Activated CD4-positive, alpha-beta T cell treated with anti-CD3 and anti-CD28 coated beads, Interleukin-2, amount 10 ng/mL, durations not matched to agents 7 days and 5 days (primary cell): ENCODE data around the gene CPEB1. TPM values are rescaled to one million over a fixed set of nuclear protein-coding genes. Genes with fewer than 3 reads are reported as not detected.

ENCODE experiments used
- CTCF ChIA-PET: fragments of 350-600 bp; sonication (Branson Sonifier 250); formaldehyde crosslinking; loops from one replicate; lab custom pipeline; 2021; ENCODE audit warnings: antibody characterized with exemption; lab: Charles Lee
- POLR2A ChIA-PET: fragments of 350-600 bp; sonication (Branson Sonifier 250); formaldehyde crosslinking; loops from one replicate; lab custom pipeline; 2021; ENCODE audit warnings: antibody characterized with exemption; lab: Charles Lee
- DNase-seq: peaks from one replicate; pipeline ENCODE4 v3.0.0-alpha.2; 2020
- H3K27ac Mint-ChIP-seq: one replicate; pipeline ENCODE4 v1.8.0; 2021; ENCODE audit warnings: mild to moderate bottlenecking, moderate library complexity, mixed read lengths
- H3K27me3 Mint-ChIP-seq: one replicate; pipeline ENCODE4 v1.8.0; 2021; ENCODE audit warnings: mixed read lengths
- H3K36me3 Mint-ChIP-seq: one replicate; pipeline ENCODE4 v1.8.0; 2021; ENCODE audit warnings: low read depth, mixed read lengths
- H3K4me1 Mint-ChIP-seq: one replicate; pipeline ENCODE4 v1.8.0; 2021; ENCODE audit warnings: mixed read lengths
- H3K4me3 Mint-ChIP-seq: one replicate; pipeline ENCODE4 v1.8.0; 2021; ENCODE audit warnings: mild to moderate bottlenecking, moderate library complexity, mixed read lengths
- H3K9me3 Mint-ChIP-seq: one replicate; pipeline ENCODE4 v1.8.0; 2021; ENCODE audit warnings: mixed read lengths
- total RNA-seq, 2 experiments: library from RNA; stranded (reverse); gene quantifications; one replicate each; pipeline ENCODE4 v1.2.3, GENCODE V29; 2021

CPEB1 gene
- total RNA-seq, 2 experiments from 2014 or later, result not detected

DNA sequence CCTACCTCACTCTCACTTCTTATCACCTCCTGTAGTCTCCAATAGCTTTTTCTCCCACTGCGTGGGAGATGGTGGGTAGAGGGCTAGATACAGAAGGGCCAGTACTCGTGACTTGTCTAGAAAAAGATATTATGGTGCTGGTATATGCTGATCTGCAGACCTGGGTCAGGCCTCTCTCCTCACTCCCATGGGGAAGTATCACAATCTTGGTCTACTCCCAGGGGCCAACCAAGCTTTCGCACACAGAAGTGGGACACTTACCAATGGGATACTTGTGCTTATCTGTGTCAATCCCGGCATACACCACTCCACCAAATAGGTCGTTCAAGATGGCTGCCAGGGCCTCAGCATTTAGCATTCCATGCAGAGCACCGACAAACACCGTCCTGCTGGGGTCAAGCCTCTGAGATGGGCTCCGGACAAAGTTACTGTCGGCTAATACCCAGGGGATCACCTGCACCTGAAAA, 97.9 kb downstream of the CPEB1 start:
- Mint-ChIP-seq H3K9me3 (no peaks in the 10 kb centered on the region), H3K36me3 (no peaks in the 10 kb centered on the region), H3K4me3 (no peak overlapping the region), H3K27ac (no peak overlapping the region), H3K27me3 (peaks cover 22% of the 10 kb centered on the region), H3K4me1 (no peaks in the 10 kb centered on the region)
- ChIA-PET POLR2A (no interaction called here), CTCF (interaction anchor here (0.6 to 1.8 kb wide), 3 partner anchors 10 to 172 kb away, joined by 3 to 6 read pairs (median 3); partner anchors contain the start of gene RPS17)
- no peak for DNase-seq

- no peaks in the 10 kb centered on the region for H3K36me3 Mint-ChIP-seq
- H3K9me3 Mint-ChIP-seq, result no peaks in the 10 kb centered on the region
- POLR2A ChIA-PET, result no interaction called here
- H3K4me1 Mint-ChIP-seq, result no peaks in the 10 kb centered on the region
- CTCF ChIA-PET, result interaction anchor here (1.4 to 1.8 kb wide), 2 partner anchors 9 to 16 kb away, joined by 3 to 6 read pairs; partner anchors contain the start of gene RPS17
- no peak overlapping the region for H3K27ac Mint-ChIP-seq
- peaks cover 21% of the 10 kb centered on the region for H3K27me3 Mint-ChIP-seq
- DNase-seq, result no peak
- no peak overlapping the region for H3K4me3 Mint-ChIP-seq
Measured at GRCh38 chr15:82548700-82549099, 98.5 kb downstream of the CPEB1 start.

- CTCF ChIA-PET, result no interaction called here
- POLR2A ChIA-PET, result no interaction called here
Measured at GRCh38 chr15:82545478-82545877, 101.7 kb downstream of the CPEB1 start.

GRCh38 chr15:82545002-82545401, 102.2 kb downstream of the CPEB1 start:
- Mint-ChIP-seq H3K4me3 (no peak overlapping the region), H3K9me3 (no peaks in the 10 kb centered on the region), H3K36me3 (peaks cover 8% of the 10 kb centered on the region), H3K4me1 (peaks cover 18% of the 10 kb centered on the region), H3K27ac (no peak overlapping the region), H3K27me3 (peaks cover 6% of the 10 kb centered on the region)
- ChIA-PET POLR2A (no interaction called here), CTCF (interaction anchor here (1.4 kb wide), 1 partner anchor 14 kb away, joined by 4 read pairs; no protein-coding TSS in a partner anchor)
- DNase-seq, result no peak

More at GRCh38 chr15:82545478-82545877, 101.7 kb downstream of the CPEB1 start:
- Mint-ChIP-seq H3K27me3 (peaks cover 7% of the 10 kb centered on the region), H3K9me3 (no peaks in the 10 kb centered on the region), H3K36me3 (peaks cover 8% of the 10 kb centered on the region), H3K27ac (no peak overlapping the region), H3K4me3 (no peak overlapping the region), H3K4me1 (peaks cover 18% of the 10 kb centered on the region)
- DNase-seq, result no peak

DNA sequence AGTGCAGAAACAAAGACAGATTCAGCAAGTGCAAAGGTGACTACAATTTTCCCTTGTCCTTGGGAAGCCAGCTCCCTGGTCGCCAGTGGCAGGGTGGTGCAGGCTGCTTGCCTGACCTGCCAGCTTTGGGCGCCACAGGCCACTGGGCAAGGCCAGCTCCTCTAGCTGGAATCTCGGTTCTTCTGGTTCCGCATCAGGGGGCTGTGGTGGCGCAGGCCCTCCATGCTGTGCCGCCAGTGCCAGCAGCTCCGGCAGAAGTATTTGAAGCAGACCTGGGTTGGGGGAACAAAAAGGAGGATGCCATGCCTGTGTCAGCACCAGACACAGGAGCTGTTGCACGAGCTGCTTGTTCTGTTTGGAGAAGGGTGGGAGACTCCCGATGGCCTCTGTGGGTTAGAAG, 102.7 kb downstream of the CPEB1 start:
- no peak for DNase-seq
- H3K27me3 Mint-ChIP-seq, result peaks cover 6% of the 10 kb centered on the region
- no peak overlapping the region for H3K4me3 Mint-ChIP-seq
- H3K9me3 Mint-ChIP-seq, result no peaks in the 10 kb centered on the region
- POLR2A ChIA-PET, result no interaction called here
- peaks cover 13% of the 10 kb centered on the region for H3K36me3 Mint-ChIP-seq
- CTCF ChIA-PET, result interaction anchor here (0.9 to 1.8 kb wide), 3 partner anchors 13 to 467 kb away, joined by 3 to 5 read pairs (median 4); partner anchors contain the start of gene C15orf40
- peaks cover 18% of the 10 kb centered on the region for H3K4me1 Mint-ChIP-seq
- H3K27ac Mint-ChIP-seq, result no peak overlapping the region

GRCh38 chr15:82543160-82543559, 104.0 kb downstream of the CPEB1 start:
- Mint-ChIP-seq H3K36me3 (peaks cover 25% of the 10 kb centered on the region), H3K27ac (no peak overlapping the region), H3K9me3 (no peaks in the 10 kb centered on the region), H3K4me1 (peaks cover 29% of the 10 kb centered on the region), H3K27me3 (peaks cover 6% of the 10 kb centered on the region), H3K4me3 (no peak overlapping the region)
- DNase-seq, result peak; percentile 29
- ChIA-PET CTCF (interaction anchor here (0.6 to 5.1 kb wide), 4 partner anchors 12 to 468 kb away, joined by 3 to 51 read pairs (median 4); partner anchors contain the start of gene C15orf40), POLR2A (no interaction called here)

DNA sequence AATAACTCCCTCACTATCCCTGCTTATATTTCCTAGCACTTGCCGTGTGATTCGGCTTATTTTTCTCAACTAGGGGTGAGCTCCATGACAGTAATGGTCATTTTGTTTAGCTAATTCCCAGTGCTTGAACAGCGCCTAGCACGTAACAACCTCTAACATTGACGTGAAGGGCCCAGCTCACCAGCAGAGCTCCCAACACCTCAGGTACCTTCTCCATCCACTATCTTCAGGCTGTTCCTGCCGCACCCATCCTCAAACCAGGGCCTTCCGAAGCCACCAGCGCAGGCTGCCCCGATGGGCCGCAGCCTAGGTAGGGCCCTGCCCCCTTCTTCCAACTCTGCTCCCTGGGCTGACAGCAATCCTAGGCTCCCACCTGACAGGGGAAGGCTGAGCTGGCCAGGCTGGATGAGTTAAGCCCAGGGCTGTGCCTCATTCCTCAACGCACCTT, 106.2 kb downstream of the CPEB1 start:
- H3K4me3 Mint-ChIP-seq, result peak overlapping the region; percentile 97
- peak overlapping the region; percentile 98 for H3K27ac Mint-ChIP-seq
- peaks cover 3% of the 10 kb centered on the region for H3K27me3 Mint-ChIP-seq
- H3K4me1 Mint-ChIP-seq, result peaks cover 47% of the 10 kb centered on the region
- H3K9me3 Mint-ChIP-seq, result no peaks in the 10 kb centered on the region
- ChIA-PET POLR2A (interaction anchor here (0.6 kb wide), 1 partner anchor 482 kb away, joined by 3 read pairs; no protein-coding TSS in a partner anchor), CTCF (interaction anchor here (1.0 to 5.1 kb wide), 4 partner anchors 10 to 624 kb away, joined by 3 to 51 read pairs (median 6); partner anchors contain the start of gene C15orf40)
- H3K36me3 Mint-ChIP-seq, result peaks cover 44% of the 10 kb centered on the region
- no peak for DNase-seq

DNA sequence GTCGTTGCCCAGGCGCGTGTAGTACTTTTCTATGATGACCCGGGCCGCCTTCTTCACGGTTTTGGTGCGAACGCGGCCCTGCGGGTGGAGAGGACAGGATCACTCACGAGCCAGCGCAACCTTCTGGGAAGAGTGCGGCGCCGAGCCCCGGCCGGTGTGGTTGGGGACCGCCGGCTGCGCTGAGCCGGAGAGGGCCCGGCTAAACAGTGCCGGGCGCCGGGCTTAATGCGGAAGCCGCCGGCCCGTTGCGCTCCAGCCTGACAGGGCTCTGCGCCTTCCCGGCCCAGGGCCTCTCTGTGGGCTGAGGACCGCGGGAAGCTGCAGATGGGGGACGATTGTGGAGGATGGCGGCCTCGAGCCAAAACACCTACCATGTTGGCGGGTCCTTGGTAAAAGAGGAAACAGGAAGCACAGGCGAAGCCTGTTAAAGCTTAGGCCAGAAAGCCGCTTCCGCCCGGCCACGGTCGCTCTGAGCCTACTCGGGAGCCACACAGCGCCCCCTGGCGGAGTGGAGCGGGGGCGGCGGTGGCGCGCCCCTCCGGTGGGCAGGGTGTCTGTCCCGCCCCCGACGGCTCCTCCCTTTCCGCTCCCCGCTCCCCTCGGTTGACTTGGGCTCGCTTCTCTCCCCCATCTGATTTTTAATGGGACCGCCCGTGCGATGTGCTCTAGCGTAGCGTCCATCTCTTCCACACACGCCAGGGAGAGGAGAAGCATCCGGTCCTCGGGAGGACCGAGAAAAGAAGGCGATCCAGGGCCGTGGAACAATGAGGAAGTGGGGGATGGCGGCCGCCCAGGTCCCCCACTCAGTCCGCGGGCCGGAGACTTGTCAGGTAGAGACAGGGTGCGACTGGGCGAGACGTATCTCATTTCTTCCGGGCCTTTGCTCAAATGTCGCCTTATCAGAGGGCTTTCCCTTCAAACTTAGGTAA, 106.8 kb downstream of the CPEB1 start, which contains the start of gene RPS17:
TSS of gene RPS17 (minus strand) at position 403 of the 929 bp plus-strand sequence. CDS start at position 374, 29 bp downstream.
- no peaks in the 10 kb centered on the region for H3K9me3 Mint-ChIP-seq
- DNase-seq, result peak; percentile 97
- ChIA-PET POLR2A (interaction anchor here (0.6 kb wide), 1 partner anchor 483 kb away, joined by 3 read pairs; no protein-coding TSS in a partner anchor), CTCF (interaction anchor here (0.6 to 5.1 kb wide), 9 partner anchors 9 to 624 kb away, joined by 3 to 51 read pairs (median 4); partner anchors contain the start of genes C15orf40 and RAMAC)
- H3K27ac Mint-ChIP-seq, result peak within 1 kb of the TSS; percentile 98
- peaks cover 50% of the 10 kb centered on the region for H3K36me3 Mint-ChIP-seq
- peaks cover 47% of the 10 kb centered on the region for H3K4me1 Mint-ChIP-seq
- H3K4me3 Mint-ChIP-seq, result peak within 1 kb of the TSS; percentile 97
- H3K27me3 Mint-ChIP-seq, result peaks cover 3% of the 10 kb centered on the region

DNA sequence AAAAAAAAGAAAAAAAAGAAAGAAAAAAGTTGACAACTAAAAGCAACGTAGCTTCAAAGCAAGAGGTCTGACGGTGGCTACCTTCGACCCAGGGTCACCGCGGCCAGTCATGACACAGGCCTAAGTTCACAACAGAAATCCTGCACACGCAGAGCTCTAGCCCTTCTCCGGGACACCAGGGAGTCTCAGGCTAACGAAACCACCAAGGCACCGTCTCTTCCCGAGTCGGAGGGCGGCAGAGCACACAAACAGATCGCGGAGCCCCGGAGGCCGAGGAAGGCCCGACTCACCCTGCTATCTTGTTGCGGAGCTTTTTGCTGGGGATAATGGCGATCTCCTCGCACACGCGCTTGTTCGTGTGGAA, 107.5 kb downstream of the CPEB1 start:
- Mint-ChIP-seq H3K4me1 (peaks cover 47% of the 10 kb centered on the region), H3K27me3 (no peaks in the 10 kb centered on the region), H3K4me3 (peak overlapping the region; percentile 97), H3K9me3 (no peaks in the 10 kb centered on the region), H3K27ac (peak overlapping the region; percentile 96), H3K36me3 (peaks cover 53% of the 10 kb centered on the region)
- ChIA-PET POLR2A (no interaction called here), CTCF (interaction anchor here (0.6 to 5.1 kb wide), 9 partner anchors 9 to 625 kb away, joined by 3 to 51 read pairs (median 4); partner anchors contain the start of genes C15orf40 and RAMAC)
- DNase-seq, result no peak

GRCh38 chr15:82538961-82539690, 108.0 kb downstream of the CPEB1 start:
- DNase-seq, result no peak
- no peaks in the 10 kb centered on the region for H3K27me3 Mint-ChIP-seq
- H3K9me3 Mint-ChIP-seq, result no peaks in the 10 kb centered on the region
- peaks cover 47% of the 10 kb centered on the region for H3K4me1 Mint-ChIP-seq
- ChIA-PET POLR2A (no interaction called here), CTCF (interaction anchor here (1.1 to 5.1 kb wide), 5 partner anchors 8 to 40 kb away, joined by 3 to 51 read pairs (median 6); no protein-coding TSS in a partner anchor)
- H3K27ac Mint-ChIP-seq, result peak overlapping the region; percentile 96
- H3K4me3 Mint-ChIP-seq, result peak overlapping the region; percentile 97
- H3K36me3 Mint-ChIP-seq, result peaks cover 58% of the 10 kb centered on the region

GRCh38 chr15:82537351-82537908, 109.7 kb downstream of the CPEB1 start:
- Mint-ChIP-seq H3K36me3 (peaks cover 61% of the 10 kb centered on the region), H3K27me3 (no peaks in the 10 kb centered on the region), H3K27ac (peak overlapping the region; percentile 73), H3K4me3 (peak overlapping the region; percentile 31), H3K9me3 (no peaks in the 10 kb centered on the region), H3K4me1 (peaks cover 40% of the 10 kb centered on the region)
- CTCF ChIA-PET, result interaction anchor here (0.6 kb wide), 1 partner anchor 26 kb away, joined by 3 read pairs; no protein-coding TSS in a partner anchor
- peak; percentile 1 for DNase-seq
- POLR2A ChIA-PET, result no interaction called here
